ENCODE results near the gene DST.

DST gene

DNA sequence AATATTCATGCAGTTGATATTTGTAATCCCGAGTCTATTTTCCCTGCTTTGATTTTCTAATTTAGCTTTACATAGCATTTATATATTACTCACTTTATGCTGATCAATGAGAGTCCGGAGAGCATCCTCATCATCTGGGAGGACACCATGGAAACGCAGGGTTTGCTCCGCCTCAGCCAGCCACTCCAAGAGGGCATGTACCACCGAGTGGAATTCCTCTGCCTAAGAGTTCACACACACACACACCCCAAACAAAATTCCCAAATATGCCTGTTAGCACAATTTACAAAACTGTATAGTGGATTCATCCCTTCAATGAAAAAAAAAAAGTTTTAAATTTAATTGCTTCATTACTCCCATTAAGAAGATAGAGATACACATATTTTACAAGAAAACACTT is 160.7 kb downstream of the DST start:
- DNase-seq (ENCODE audit: low spot score), result no peak

- no peak for DNase-seq (ENCODE audit: low spot score)
Measured at GRCh38 chr6:56480654-56481337, 161.9 kb downstream of the DST start.

- DNase-seq (ENCODE audit: low spot score), result no peak
Measured at GRCh38 chr6:56480246-56480645, 162.4 kb downstream of the DST start.

- no peak for DNase-seq (ENCODE audit: low spot score)
Measured at GRCh38 chr6:56479381-56479780, 163.3 kb downstream of the DST start.

GRCh38 chr6:56478202-56478601 is 164.5 kb downstream of the DST start:
- no peak for DNase-seq (ENCODE audit: low spot score)

- DNase-seq (ENCODE audit: low spot score), result no peak
Measured at GRCh38 chr6:56477241-56477640, 165.4 kb downstream of the DST start.

DNA sequence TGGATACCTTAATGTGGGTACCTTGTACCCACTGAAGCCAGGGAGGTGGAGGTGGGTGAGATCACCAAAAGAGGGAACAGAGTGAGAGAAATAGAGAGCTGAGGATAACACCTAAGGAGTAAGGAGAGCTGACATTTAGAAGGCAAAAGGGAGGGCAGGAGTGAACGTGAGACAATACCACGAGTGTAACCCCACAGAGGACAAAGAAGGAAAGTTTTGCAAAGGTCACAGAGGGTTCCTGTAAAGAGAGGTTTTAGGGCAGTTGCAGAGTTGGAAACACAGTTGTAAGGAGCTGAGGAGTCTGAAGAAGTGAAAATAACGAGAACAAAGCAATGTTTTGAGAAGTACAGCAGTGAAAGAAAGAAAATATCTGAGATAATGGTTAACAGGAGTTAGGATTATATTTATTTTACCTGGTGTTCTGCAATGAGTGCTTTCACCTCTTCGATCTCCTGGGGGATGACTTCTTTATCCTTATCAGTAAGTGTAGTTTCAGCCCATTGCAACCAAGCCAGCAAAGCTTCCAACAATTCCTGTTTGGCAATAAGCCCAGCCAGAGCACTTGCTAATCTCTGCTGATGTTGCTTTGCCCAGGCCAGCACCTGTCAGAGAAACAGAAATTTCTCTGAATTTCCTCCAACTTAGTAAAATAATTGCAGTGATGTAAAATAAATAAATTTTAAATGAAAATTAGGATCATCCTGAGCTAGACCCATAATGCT is 166.8 kb downstream of the DST start:
- DNase-seq (ENCODE audit: low spot score), result no peak

DNA sequence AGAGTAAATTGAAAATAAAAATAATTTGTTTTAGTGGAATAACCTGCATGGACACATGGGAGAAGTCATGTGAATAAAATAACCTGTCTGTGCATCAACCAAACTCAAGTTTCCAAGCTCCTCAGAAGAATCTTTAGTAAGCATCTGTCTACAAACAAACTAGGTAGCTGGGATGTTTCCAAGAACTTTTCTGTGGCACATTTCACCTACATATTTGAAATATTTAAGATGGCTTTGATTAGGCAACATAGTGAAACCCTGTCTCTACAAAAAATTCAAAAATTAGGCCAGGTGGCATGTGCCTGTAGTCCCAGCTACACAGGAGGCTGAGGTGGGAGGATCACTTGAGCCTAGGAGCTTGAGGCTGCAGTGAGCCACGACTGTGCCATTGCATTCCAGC is 168.2 kb downstream of the DST start:
- DNase-seq (ENCODE audit: low spot score), result no peak

- no peak for DNase-seq (ENCODE audit: low spot score)
Measured at GRCh38 chr6:56463443-56463842, 179.2 kb downstream of the DST start.

DNA sequence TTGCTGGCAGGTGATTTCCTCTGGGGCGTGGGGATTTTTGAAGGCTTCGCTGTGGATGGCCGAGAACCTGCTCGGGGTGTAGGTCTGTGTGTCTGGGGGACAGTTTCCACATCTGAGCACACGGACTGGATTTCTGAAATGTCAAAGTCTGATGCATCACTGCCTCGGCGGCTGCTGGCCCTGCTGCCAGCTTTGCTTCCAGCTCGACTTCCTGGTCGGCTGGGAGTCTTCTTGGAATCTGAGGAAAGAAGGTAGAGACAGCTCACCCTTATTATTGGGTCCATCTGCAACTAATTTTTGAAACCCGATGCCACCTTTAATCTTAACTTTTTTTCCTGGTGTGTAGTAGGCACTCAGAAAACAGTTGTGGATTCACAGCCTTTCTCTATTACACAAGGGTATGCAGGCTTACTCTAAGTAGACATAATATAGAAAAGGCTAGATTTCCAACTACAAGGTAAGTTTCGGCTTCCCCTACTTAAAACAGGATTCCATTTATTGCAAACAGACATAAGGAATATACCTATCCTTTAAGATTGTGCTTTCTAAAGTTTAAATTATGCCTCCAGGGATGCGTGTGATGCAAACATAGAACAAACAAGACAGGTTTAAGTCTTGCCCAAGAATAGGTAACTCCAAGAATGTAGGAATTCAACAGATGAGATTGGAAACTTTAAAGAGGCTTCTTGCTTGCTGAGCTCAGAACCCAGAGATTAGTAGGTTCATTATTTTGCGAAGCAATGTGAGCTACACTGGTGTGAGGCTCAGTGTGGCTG is 183.5 kb downstream of the DST start:
- no peak for DNase-seq (ENCODE audit: low spot score)

- DNase-seq (ENCODE audit: low spot score), result no peak
Measured at GRCh38 chr6:56458324-56458884, 184.3 kb downstream of the DST start.

DNA sequence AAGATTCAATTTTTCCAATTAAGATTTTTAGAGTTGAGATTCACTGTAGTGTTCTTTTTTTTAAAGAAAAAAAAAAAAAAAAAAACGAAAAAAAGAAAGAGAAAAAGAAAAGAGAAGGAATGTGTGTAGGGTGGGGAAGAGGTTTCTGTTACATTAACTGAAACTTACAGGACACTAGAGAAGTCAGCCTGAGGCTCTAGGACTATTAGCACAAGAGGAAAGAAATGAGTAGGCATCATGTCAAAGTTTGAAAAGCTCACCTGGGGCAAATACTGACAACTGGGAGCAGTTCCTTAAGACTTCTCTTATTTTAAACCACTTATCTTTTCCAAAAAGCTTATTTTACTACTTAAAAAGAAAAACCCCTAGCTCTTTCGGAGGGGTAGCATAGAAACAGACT is 185.9 kb downstream of the DST start:
- no peak for DNase-seq (ENCODE audit: low spot score)

- no peak for DNase-seq (ENCODE audit: low spot score)
Measured at GRCh38 chr6:56450882-56451739, 191.6 kb downstream of the DST start.

- DNase-seq (ENCODE audit: low spot score), result no peak
Measured at GRCh38 chr6:56450376-56450775, 192.3 kb downstream of the DST start.

- no peak for DNase-seq (ENCODE audit: low spot score)
Measured at GRCh38 chr6:56448046-56448445, 194.6 kb downstream of the DST start.

GRCh38 chr6:56445818-56446217 is 196.9 kb downstream of the DST start:
- no peak for DNase-seq (ENCODE audit: low spot score)

DNA sequence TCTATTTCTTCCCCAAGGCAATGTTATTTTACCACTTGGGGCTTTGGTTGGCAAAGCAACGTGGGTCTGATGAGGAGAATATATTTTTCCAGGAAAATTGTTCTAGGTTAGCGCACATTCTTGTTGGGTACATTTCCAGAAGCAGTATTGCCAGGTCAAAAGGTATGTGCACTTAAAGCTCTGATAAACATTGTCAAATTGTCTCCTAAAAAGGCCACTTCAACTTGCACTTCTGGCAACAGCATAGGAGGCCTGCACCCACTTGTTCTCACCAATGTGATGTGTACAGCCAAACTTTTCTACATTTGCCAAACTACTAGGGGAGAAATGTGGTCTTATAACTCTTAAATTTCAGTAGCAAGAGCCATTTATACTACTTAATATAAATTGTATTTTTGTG is 197.8 kb downstream of the DST start:
- no peak for DNase-seq (ENCODE audit: low spot score)

- no peak for DNase-seq (ENCODE audit: low spot score)
Measured at GRCh38 chr6:56440551-56440981, 202.1 kb downstream of the DST start.

DNA sequence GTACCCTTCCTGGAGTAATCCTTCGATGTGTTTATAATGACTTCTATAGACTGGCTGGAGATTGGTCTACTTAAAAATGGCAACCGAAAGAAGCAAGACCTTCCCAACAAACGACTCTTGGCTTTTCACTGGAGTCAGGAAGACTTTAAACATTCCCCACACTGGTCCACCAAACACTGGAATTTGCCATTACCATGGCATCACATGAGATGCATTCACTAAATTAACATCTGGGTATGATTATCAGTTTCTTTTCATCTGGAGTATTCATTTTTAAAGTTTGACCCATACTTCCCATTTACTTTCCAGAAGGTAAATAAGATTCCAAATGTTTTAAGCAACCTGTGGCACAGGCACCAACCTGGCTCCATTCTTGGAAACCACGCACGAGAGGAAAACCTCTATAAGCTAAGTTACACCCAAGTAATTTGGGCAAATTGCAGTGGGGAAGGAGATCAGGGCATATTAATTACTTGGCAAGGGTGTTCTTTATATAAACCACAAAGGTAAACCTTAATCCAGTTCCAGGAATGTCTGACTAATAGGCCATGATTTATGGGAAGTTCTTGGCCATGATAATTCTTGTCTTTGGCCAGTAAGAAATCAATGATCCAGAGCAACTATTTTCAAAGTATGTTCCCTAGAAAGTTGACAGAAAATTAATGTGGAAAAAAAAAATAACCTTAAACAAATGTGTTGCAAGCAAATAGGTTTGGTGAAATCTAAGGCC is 205.4 kb downstream of the DST start:
- DNase-seq (ENCODE audit: low spot score), result no peak

DNA sequence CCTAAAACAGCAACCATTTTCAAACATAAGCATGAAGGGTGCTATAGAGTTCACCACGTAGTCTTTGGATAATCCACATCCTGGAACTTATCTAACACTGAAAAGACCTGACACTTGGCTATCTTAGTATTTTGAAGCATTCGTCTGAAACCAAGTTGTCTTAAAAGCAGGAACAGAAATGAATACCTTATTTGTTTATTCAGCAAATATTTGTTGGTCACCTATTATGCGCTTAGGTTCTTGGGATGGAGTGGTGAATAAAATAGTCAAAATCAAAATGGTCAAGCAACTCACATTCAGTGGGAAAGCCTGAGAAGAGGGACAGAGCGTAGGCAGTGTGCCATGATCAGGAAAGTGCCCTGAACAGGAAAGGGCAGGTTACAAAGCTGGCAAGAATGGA is 206.9 kb downstream of the DST start:
- DNase-seq (ENCODE audit: low spot score), result no peak

DNA sequence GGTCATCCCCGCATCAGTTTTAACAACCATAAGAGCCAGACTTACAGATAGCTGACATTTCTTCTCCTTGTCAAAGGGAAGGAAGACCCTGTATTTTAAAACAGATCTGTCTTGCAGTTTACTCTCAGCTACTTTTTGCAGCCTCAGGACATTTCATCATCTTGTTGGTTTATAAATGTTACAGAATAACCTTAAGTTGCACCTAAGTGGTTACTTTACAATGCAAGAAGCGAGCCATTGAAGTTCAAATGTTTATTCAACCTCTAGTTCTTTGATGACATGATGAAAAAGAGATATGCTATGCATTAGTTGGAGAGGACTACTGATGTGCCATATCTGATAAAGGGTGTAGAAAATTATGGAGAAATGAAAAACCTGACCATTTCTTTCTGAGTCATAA is 207.4 kb downstream of the DST start:
- DNase-seq (ENCODE audit: low spot score), result no peak
